ENCODE results near the gene CNTNAP1. TPM values are rescaled to one million over a fixed set of nuclear protein-coding genes. Genes with fewer than 3 reads are reported as not detected.

Gene CNTNAP1
- total RNA-seq: 17.0 and 19.4 TPM in 2 replicates
- long read RNA-seq: 0 reads

GRCh38 chr17:42681976-42682721, at the start of gene CNTNAP1:
TSS of gene CNTNAP1 (plus strand) at chr17:42682531. CDS start at chr17:42682830, 299 bp downstream.
- DNase-seq (ENCODE audit: low read depth, low spot score): peak; percentile 50
- Mint-ChIP-seq H3K9me3 (no peaks in the 10 kb centered on the region), H3K36me3 (ENCODE audit: low read depth) (peaks cover 7% of the 10 kb centered on the region), H3K4me1 (peaks cover 55% of the 10 kb centered on the region), H3K27me3 (ENCODE audit: low read depth) (peaks cover 5% of the 10 kb centered on the region), H3K4me3 (peak within 1 kb of the TSS; percentile 91), H3K27ac (ENCODE audit: unreplicated experiment) (peak within 1 kb of the TSS; percentile 87)
- no peak for TF ChIP-seq CTCF (conservative IDR thresholded peaks at IDR 0.05)

DNA sequence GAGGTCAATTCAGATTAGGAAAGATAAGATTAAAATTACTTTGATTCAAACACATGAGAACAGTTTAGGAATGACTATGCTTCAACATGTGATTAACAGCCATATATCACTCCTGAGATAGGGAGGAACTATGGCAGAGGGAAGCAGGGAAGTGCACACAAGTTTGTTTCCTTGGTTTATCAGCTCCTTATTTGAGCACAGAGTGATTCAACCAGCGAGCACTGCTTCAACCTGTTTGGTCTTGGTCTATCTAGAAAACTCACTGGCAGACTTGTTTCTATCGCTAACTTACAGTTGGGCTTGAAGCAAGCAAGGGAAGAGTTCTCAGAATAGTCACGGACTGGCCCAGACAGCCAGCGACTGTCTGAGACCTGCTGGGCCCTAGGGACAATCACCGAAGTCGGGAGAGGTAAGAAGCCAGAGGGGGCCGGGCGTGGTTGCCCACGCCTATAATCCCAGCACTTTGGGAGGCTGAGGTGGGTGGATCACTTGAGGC, 49.3 kb upstream of the CNTNAP1 start:
- no peak for TF ChIP-seq CTCF (conservative IDR thresholded peaks at IDR 0.05)
- no peak for DNase-seq (ENCODE audit: low read depth, low spot score)
- no peaks in the 10 kb centered on the region for H3K36me3 Mint-ChIP-seq (ENCODE audit: low read depth)
- H3K27me3 Mint-ChIP-seq (ENCODE audit: low read depth): no peaks in the 10 kb centered on the region
- no peak overlapping the region for H3K4me3 Mint-ChIP-seq
- H3K9me3 Mint-ChIP-seq: no peaks in the 10 kb centered on the region
- H3K27ac Mint-ChIP-seq (ENCODE audit: unreplicated experiment): no peak overlapping the region
- H3K4me1 Mint-ChIP-seq: no peaks in the 10 kb centered on the region

GRCh38 chr17:42639525-42640113, 42.7 kb upstream of the CNTNAP1 start:
- H3K9me3 Mint-ChIP-seq: no peaks in the 10 kb centered on the region
- H3K27me3 Mint-ChIP-seq (ENCODE audit: low read depth): peaks cover 9% of the 10 kb centered on the region
- no peaks in the 10 kb centered on the region for H3K36me3 Mint-ChIP-seq (ENCODE audit: low read depth)
- no peak for TF ChIP-seq CTCF (conservative IDR thresholded peaks at IDR 0.05)
- DNase-seq (ENCODE audit: low read depth, low spot score): no peak
- H3K4me3 Mint-ChIP-seq: no peak overlapping the region
- peaks cover 7% of the 10 kb centered on the region for H3K4me1 Mint-ChIP-seq
- no peak overlapping the region for H3K27ac Mint-ChIP-seq (ENCODE audit: unreplicated experiment)

DNA sequence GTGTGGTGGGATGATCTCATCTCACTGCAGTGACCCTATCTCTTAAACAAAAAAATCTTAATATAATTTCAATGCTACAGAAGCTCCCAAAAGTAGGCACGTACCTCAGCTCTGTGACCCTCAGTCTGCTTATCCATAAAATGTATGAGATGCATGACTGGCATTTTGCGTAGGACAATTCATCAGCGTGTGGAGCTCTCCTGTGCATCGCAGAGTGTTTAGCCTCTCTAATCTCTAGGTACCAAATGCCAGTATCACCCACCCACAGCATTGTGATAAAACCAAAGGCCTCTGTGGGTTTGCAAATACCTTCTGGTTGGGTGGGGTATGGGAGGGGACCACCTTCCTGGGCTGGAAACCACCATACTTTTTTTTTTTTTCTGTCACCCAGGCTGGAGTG, 42.2 kb upstream of the CNTNAP1 start:
- H3K9me3 Mint-ChIP-seq: no peaks in the 10 kb centered on the region
- peaks cover 9% of the 10 kb centered on the region for H3K27me3 Mint-ChIP-seq (ENCODE audit: low read depth)
- H3K27ac Mint-ChIP-seq (ENCODE audit: unreplicated experiment): no peak overlapping the region
- no peaks in the 10 kb centered on the region for H3K36me3 Mint-ChIP-seq (ENCODE audit: low read depth)
- H3K4me1 Mint-ChIP-seq: peaks cover 7% of the 10 kb centered on the region
- no peak overlapping the region for H3K4me3 Mint-ChIP-seq
- no peak for DNase-seq (ENCODE audit: low read depth, low spot score)
- no peak for TF ChIP-seq CTCF (conservative IDR thresholded peaks at IDR 0.05)

DNA sequence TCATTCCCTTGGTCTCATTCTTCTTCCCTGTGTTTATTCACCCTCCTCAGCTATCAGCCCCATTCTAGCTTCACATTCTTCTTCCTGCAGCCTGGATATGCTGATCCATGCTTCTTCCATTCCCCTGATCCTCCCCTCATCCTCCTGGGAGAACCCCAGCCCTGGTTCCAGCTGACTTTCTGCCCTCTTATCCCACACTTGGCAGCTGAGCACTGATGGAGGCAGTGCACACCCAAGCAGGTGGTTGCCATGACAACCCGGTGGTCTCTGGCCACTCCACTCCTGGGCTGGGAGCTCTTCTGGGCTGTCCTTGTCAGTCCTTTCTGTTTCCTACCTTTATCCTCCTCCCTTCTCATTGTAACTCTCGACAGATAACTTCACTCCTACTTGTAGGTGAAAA, 40.0 kb upstream of the CNTNAP1 start:
- Mint-ChIP-seq H3K27me3 (ENCODE audit: low read depth) (peaks cover 9% of the 10 kb centered on the region), H3K36me3 (ENCODE audit: low read depth) (no peaks in the 10 kb centered on the region), H3K4me3 (no peak overlapping the region), H3K9me3 (no peaks in the 10 kb centered on the region), H3K27ac (ENCODE audit: unreplicated experiment) (no peak overlapping the region), H3K4me1 (peaks cover 7% of the 10 kb centered on the region)
- no peak for DNase-seq (ENCODE audit: low read depth, low spot score)
- TF ChIP-seq CTCF (conservative IDR thresholded peaks at IDR 0.05): no peak
